ENCODE results near the gene PES1.
"Not testable (repeated sequence)": the region's sequence is repeated elsewhere in the genome, so short reads cannot be mapped to it uniquely, and the experiment has no call there.

PES1 gene

DNA sequence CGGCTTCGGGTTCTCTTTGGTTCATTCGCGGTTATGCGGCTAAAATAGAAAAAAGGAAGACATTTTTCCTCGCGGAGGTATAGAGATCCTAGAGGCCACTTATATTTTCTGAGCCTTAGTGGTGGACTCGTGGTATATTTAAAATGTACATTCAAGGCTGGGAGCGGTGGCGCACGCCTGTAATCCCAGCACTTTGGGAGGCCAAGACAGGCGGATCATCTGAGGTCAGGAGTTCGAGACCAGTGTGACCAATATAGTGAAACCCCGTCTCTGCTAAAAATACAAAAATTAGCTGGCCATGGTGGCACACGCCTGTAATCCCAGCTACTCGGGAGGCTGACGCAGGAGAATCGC, 627 bp upstream of the PES1 start:
- DNase-seq; intact Hi-C loops (cut with DNase I; ENCODE audit: low total_unique reads); H3K9me3 ChIP-seq; H3K27me3 ChIP-seq: not testable (repeated sequence)
- H3K27ac ChIP-seq = peak overlapping the region in 1 of 2 donors; percentile 73
- H3K36me3 ChIP-seq = peaks cover 20 to 25% (median 22%) of the 10 kb centered on the region in 3 donors
- peaks cover 0 to 23% (median 17%) of the 10 kb centered on the region in 4 donors for H3K4me1 ChIP-seq
- TF ChIP-seq, protein P1, sequence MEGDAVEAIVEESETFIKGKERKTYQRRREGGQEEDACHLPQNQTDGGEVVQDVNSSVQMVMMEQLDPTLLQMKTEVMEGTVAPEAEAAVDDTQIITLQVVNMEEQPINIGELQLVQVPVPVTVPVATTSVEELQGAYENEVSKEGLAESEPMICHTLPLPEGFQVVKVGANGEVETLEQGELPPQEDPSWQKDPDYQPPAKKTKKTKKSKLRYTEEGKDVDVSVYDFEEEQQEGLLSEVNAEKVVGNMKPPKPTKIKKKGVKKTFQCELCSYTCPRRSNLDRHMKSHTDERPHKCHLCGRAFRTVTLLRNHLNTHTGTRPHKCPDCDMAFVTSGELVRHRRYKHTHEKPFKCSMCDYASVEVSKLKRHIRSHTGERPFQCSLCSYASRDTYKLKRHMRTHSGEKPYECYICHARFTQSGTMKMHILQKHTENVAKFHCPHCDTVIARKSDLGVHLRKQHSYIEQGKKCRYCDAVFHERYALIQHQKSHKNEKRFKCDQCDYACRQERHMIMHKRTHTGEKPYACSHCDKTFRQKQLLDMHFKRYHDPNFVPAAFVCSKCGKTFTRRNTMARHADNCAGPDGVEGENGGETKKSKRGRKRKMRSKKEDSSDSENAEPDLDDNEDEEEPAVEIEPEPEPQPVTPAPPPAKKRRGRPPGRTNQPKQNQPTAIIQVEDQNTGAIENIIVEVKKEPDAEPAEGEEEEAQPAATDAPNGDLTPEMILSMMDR (IDR thresholded peaks at IDR 0.05) = peak in 1 of 2 experiments; percentile 7
- H3K4me3 ChIP-seq = peak overlapping the region; percentile 72 to 86

DNA sequence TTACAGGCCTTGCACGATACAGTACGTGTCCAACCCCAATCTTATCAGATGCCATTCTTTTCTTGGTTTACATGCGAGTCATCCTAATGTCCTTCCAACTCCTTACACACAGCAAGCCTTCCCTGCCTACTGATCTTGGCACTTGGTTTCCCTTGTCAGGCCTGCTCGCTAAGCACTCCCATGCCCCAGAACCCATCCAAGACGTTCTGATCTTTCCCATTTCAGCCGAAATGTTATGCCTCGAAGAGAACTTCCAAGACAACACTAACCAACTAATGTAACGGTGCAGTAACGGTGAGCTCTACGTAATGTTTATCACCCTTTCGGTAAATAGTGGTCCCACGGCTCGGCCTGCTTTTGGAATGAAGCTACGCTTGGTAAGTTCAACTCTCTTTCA, 521 bp downstream of the PES1 start:
- H3K27me3 ChIP-seq = no peaks in the 10 kb centered on the region
- peaks cover 31 to 36% (median 34%) of the 10 kb centered on the region in 3 donors for H3K36me3 ChIP-seq
- no peaks in the 10 kb centered on the region for H3K9me3 ChIP-seq
- H3K4me3 ChIP-seq = peak overlapping the region; percentile 72 to 86
- intact Hi-C loops (cut with DNase I; ENCODE audit: low total_unique reads) = no loop called here
- no peak for DNase-seq
- peaks cover 0 to 23% (median 17%) of the 10 kb centered on the region in 4 donors for H3K4me1 ChIP-seq
- peak overlapping the region; percentile 73 to 74 for H3K27ac ChIP-seq
- TF ChIP-seq, protein P1 (IDR thresholded peaks at IDR 0.05) = no peak

DNA sequence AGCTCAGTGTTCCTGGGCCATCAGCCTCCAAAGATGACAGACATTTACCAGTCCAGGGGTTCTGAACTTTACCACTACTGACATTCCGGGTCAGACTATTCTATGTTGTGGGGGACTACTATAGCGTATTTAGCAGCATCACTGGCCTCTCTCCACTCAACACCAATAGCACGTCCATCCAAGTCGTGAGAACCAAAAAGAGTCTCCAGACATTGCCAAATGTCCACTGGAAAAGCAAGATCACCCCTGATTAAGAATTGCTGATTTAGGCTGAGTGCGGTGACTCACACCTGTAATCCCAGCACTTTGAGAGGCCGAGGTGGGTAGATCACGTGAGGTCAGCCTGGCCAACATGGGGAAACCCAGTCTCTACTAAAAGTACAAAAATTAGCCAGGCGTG, 5.3 kb downstream of the PES1 start:
- Histone ChIP-seq H3K4me3 (no peak overlapping the region), H3K36me3 (peaks cover 79 to 84% (median 80%) of the 10 kb centered on the region in 3 donors), H3K4me1 (peaks cover 0 to 19% (median 14%) of the 10 kb centered on the region in 4 donors), H3K9me3 (no peaks in the 10 kb centered on the region), H3K27me3 (no peaks in the 10 kb centered on the region), H3K27ac (no peak overlapping the region)
- DNase-seq = no peak
- TF ChIP-seq, protein P1 (IDR thresholded peaks at IDR 0.05) = no peak
- intact Hi-C loops (cut with DNase I; ENCODE audit: low total_unique reads) = no loop called here

DNA sequence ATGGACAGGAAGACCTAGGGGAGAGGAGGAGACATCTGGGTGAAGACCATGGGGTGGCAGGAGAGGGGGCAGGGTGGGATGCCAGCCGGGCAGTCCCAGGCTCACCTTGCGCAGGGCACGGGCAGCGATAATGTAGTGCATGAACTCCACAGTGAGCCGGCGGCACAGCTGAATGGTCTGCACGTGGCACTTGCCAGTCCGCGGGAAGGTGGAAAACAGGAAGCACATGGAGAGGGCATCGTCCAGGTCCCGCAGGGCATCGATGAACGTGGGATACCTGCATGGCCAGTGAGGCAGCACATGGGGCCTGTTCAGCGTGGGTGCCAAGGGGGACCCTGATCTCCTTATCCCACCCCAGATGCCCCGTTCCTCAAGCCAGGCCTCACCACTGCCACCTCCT, 7.3 kb downstream of the PES1 start:
- no peak for DNase-seq
- intact Hi-C loops (cut with DNase I; ENCODE audit: low total_unique reads) = no loop called here
- Histone ChIP-seq H3K4me3 (no peak overlapping the region), H3K9me3 (no peaks in the 10 kb centered on the region), H3K4me1 (peaks cover 0 to under 1% (median 0%) of the 10 kb centered on the region in 4 donors), H3K27me3 (no peaks in the 10 kb centered on the region), H3K36me3 (peaks cover 98 to 100% (median 99%) of the 10 kb centered on the region in 3 donors), H3K27ac (no peak overlapping the region)
- TF ChIP-seq, protein P1 (IDR thresholded peaks at IDR 0.05) = no peak

DNA sequence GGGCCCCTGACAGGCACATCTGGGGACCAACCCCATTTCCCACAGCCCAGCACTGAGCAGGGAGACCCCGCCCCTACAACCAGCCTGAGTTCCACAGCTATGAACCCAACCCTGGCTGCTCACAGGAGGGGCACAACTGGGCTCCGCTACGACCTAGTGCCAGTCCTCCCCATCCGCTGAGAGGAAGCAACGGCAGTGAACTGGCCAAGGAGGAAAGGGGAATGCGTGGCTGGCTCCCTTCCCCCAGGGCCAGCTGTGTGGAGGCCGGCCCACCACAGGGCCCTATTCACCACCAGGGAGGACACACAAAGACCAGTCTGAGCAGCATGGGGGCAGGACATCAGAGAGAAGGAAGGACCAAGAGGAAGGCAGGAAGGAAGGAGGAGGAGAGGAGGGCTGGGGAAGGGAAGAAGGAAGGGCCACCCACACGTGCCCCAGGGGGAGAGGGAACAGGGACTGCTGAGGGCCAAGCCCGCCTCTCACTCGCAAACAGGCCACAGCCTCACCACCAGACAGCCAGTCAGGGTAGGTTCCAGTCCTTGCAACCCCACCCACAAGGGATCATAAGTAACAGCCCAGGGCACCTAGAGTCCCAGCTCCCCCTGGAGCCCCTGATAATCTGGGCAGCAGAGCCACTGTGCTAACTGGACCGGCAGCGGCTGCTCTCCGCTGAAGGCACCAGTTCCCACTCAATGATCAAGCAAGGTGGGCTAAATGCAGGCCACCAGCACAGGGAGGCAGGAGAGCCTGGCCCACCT, 8.7 kb downstream of the PES1 start:
- Histone ChIP-seq H3K36me3 (peaks cover 98 to 100% (median 100%) of the 10 kb centered on the region in 3 donors), H3K27me3 (no peaks in the 10 kb centered on the region), H3K27ac (no peak overlapping the region), H3K9me3 (no peaks in the 10 kb centered on the region), H3K4me3 (no peak overlapping the region), H3K4me1 (no peaks in the 10 kb centered on the region)
- intact Hi-C loops (cut with DNase I; ENCODE audit: low total_unique reads) = no loop called here
- TF ChIP-seq, protein P1 (IDR thresholded peaks at IDR 0.05) = no peak
- DNase-seq = no peak

Data from tibial artery (tissue), 4 donors.